Upper lobe of left lung (tissue), 4 donors: ENCODE results near the gene DMD.

Source experiments
- CTCF ChIP-seq, 6 experiments: fragments of 450-650 bp in 4 of 6; fragments of 200-600 bp in 2 of 6; sonication (generic) in 2 of 6; IDR thresholded peaks; one replicate each; pipeline ENCODE4 v1.5.1; 2016 to 2019; ENCODE audit warnings: antibody characterized with exemption in 6 of 6
- EP300 ChIP-seq, 4 donors: sonication (generic); formaldehyde crosslinking; IDR thresholded peaks; one replicate each; pipeline ENCODE4 v1.5.1; 2017; ENCODE audit warnings: antibody characterized with exemption in 4 of 4, control low read depth in 2 of 4

GRCh38 chrX:31894152-31894551, 1317.2 kb downstream of the DMD start:
- TF ChIP-seq CTCF (IDR thresholded peaks at IDR 0.05), result no peak
- no peak for TF ChIP-seq EP300 (IDR thresholded peaks at IDR 0.05)
